ENCODE measurements around the gene PFKL.
A peak's percentile ranks its signal among the peaks of the same experiment; 100 is the strongest.
"Not testable (repeated sequence)": the region's sequence is repeated elsewhere in the genome, so short reads cannot be mapped to it uniquely, and the experiment has no call there.

PFKL gene

DNA sequence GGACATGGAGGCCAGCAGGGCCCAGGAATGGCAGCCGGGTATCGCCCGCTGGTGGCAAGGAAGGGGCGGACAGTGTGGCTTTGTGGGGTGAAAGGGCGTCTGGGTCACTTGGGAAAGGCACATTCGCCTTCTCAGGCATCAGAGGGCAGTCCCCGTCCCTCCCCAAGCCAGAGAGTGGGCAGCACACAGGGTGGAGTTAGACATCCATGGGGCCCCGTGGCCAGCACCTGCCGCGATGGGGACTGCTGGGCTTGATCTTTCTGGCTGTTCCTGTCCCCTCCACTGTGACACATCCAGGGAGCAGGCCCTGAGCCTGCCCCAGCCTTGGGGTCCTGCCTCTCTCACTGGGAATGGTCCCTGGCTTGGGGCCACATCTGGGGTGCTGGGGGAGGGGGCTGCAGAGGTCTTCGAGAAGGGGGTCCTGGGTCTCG, 49.6 kb downstream of the PFKL start:
- no peak for DNase-seq

DNA sequence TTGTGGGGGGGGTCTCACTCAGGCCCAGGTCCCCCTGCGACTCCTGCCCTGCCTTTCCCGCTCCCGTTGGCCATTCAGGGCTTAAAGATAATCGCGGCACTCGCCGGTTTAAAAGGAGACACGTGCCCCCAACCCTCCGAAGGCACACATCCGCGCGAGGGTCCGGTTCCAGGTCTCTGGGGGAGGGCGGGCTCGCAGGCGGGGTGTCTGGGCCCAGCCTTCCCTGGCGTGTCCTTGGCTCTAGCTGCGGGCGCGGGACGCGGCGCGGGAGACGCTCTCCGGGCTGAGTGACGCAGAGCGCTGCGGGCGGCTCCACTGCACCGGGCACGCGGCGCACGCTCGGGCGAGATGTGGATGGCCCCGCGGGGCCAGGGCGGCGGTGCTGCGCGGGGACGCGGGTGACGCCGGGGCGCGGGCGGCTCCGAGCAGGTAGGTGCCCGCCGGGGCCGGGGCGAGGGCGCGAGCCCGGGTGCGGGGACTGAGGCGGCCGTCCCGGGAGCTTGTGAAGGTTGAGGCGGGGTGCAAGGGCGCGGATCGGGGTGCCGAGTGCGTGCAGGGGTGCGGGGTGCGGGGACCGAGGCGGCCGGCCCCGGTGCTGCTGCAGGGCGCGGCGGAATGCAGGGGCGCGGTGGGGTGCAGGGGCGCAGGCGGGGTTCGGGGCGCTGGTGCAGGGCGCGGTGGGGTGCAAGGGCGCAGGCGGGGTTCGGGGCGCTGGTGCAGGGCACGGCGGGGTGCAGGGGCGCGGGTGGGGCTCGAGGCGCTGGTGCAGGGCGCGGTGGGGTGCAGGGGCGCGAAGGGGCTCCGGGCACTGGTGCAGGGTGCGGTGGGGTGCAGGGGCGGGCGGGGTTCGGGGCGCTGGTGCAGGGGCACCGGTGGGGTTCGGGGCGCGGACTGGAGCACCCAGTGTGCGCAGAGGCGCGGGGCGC, 50.3 kb downstream of the PFKL start:
- DNase-seq, result no peak

DNA sequence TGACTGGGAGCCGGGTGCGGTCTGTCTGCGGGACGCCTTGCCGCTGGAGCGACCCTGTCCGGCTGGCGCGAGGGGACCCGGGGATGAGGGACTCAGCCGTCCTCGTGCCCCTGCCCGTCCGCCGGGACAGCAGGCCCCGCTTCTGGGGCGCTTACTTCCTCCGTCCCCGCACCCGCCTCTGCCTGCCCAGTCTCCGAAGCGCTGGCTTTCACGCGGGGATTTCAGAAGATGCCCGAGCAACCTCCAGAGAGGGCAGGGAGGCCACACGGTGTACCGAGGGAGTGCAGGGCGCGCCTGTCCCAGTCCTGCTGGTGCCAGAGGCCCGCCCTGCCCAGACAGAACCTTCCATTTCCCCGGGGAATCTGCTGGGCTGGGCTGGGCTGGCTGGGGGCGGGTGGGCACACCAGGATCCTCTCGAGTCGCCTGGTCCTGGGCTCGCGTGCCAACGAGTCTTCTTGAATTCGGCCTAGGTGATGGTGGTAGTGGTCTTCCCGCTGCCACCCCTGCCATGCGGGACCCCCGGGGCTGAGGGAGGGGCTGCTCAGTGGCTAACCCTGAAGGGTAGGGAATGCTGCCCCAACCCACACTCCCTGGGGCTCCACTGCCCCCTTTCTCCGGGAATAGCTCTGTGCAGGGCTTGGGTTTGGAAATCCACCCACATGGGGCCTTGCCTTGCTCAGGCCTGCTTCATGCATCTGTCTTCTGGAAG, 51.1 kb downstream of the PFKL start:
- DNase-seq, result no peak

DNA sequence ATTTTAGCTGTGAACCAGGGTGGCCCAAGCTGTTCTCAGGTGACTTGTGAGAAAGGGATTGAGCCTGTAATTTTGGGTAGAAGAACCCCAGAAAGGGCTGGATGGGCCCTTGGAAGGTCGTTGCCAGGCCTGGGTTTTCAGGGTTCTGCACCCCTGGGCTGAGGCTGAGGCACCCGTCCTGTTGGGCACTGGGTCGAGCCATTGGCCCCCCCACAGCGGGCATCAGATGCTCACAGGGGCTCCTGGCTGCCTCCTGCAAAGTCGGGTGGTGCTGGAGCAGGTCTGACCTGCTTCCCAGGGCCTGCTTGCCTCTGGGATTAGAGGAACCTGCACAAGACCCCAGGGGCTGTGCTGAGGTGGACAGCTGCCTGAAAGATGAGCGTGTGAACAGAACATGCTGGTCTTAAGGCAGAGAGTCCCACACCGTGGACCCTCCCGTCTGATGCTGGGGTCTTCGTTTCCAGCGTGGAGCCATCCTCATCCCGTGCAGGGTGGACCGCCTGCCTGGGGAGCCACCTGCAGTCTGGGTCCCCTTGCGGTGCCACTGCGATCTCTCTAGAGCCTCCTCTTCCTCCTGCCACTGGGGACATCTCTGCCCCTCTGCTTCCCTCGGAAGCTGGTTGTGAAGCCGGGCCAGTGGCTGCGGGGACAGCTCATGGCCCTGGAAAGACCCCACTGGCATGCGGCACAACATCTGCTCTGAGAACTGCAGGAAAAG, 51.8 kb downstream of the PFKL start:
- DNase-seq, result no peak

DNA sequence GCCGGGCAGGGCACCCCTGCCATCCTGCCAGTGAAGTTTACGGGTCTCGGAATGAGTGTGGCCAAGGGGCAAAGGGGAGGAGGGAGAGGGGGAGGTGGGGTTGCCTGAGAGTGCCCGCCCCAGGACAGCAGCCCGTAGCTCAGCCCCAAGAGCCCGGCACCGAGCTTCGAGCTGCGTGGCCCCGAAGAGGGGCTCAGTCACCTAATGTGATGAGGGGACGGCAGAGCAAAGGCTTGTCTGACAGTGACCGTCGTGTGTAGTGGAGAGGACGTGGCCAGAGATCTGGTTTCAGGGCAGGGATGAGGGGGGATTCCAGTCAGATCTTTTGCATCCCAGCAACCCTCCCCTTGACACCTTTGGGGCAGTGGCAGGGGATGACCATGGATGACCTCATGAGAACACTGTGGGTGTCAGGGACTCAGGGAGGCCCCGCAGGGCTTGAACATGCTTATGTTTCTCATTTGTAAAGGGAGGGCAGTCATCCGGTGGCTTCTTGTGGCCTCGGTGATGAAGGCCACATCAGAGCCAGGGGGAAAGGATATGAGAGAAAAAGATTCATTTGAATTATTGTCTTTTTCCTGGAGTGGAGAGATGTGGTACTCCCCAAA, 52.5 kb downstream of the PFKL start:
- DNase-seq, result no peak

DNA sequence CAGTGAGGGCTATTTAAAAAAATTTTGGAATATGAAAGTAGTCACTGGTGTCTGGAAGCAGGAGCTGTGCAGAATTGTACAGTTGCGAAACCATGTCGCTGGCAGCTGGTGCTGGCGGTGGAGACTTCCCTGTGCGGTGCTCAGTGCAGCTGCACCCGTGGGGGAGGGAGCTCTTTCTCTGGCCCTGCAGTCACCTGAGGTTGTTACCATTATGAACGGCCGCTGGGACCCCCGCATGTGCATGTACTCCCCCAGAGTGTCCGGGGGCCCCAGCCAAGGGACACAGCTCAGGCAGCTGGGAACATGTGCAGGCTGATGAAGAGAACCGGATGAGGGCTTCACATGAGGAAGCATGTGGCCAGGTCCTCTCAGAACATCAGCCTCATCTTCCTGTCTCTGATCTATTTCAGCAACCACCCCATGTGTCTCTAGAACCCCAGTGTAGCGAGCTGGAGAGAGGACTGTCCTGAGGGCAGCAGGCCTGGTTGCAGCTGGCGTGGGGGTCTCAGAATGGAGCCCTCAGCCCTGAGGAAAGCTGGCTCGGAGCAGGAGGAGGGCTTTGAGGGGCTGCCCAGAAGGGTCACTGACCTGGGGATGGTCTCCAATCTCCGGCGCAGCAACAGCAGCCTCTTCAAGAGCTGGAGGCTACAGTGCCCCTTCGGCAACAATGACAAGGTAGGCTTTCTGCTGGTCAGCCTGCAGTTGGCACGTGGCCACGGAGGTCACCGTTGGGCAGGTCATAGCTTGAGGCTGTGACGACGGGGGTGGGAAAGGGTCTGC, 53.5 kb downstream of the PFKL start, which contains the start of gene TRPM2:
TSS of gene TRPM2 (plus strand) at position 431 of the 780 bp plus-strand sequence. CDS start at position 511, 80 bp downstream.
- DNase-seq, result peak; percentile 36

DNA sequence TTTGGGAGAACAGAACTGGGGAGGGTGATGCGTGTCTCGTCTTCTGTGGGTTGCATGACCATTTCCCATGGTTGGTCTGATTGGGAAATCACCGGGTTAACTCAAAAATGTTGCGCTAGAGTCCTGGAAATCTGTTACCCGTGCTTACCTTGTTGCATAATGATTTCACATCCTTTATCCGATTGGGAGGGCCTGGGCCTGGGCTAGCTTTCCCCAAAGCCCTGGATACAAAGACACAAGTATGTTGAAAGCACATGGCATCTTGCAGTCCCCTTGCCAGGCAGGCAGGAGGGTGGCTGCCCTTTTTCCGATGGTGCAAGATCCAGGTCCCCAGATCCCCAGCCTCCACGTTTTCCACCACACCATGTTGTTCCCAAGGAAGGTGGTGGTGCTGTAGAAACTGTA, 54.1 kb downstream of the PFKL start:
- no peak for DNase-seq

DNA sequence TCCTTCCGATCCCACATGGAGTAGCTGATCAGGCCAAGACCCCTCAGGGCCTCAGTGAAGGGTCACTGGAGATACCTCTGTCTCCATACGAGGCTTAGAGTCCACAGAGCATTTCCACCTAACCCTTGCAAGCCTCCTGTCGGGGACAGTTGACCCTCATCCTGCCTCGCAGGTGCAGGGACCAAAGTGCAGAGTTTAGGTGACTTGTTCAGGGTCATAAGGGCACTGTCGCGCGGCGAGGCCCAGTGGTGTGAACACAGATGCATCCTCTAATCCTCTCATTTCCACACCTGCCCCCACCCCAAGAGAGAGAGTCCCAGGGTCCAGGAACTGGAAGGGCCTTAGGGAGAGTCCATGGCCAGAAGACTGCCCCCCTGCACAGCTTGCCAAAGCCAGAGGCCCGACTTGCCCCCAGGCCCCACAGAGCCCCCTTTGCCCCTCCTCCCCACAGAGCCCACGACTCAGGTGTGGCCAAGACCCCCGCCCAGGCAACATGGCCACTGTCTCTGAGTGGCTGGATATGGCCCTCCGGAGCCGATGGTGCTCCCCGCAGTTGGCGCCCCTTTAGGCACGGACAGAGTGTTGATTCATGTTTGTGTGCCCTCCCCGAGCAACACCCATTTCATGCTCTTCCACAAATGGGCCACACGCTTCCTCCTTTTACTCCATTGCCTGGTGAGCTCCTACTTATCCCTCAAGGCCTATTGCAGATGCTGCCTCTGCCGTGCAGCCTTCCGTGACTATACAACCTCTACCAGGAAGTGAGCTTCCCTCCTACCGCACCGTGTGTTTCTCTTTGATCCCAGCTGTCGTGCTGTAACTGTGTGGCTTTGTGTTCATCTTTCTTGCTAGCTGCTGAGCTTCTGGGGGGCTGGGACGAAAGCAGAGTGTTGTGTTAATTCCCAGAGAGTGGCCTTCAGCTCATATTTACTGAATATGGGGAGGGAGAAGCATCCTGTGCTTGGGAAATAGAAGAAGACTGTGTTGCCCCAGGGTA, 55.2 kb downstream of the PFKL start:
- DNase-seq, result peak; percentile 31

DNA sequence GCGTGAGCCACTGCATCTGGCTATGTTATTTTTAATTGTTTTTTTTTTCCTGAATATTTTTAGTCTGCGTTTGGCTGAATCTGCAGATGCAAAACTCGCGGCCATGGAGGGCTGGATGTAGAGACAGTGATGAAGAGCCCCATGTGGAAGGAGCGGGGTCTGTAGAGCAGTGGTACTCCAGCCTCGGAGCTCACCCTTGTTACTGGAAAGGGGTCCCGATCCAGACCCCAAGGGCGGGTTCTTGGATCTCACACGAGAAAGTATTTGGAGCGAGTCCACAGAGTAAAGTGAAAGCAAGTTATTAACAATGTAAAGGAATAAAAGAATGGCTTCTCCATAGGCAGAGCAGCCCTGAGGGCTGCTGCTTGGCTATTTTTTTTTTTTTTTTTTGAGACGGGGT, 56.3 kb downstream of the PFKL start:
- no peak for DNase-seq

DNA sequence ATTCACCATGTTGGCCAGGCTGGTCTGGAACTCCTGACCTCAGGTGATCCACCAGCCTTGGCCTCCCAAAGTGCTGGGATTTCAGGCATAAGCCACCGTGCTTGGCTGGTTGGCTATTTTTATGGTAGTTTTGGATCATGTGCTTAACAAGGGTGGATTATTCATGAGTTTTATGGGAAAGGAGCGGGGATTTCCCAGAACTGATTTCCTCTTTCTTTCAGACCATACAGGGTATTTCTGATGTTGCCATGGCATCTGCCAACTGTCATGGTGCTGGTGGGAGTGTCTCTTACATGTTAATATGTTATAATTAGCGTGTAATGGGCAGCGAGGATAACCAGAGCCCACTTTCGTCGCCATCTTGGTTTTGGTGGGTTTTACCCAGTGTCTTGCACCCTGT, 56.8 kb downstream of the PFKL start:
- DNase-seq, result no peak

DNA sequence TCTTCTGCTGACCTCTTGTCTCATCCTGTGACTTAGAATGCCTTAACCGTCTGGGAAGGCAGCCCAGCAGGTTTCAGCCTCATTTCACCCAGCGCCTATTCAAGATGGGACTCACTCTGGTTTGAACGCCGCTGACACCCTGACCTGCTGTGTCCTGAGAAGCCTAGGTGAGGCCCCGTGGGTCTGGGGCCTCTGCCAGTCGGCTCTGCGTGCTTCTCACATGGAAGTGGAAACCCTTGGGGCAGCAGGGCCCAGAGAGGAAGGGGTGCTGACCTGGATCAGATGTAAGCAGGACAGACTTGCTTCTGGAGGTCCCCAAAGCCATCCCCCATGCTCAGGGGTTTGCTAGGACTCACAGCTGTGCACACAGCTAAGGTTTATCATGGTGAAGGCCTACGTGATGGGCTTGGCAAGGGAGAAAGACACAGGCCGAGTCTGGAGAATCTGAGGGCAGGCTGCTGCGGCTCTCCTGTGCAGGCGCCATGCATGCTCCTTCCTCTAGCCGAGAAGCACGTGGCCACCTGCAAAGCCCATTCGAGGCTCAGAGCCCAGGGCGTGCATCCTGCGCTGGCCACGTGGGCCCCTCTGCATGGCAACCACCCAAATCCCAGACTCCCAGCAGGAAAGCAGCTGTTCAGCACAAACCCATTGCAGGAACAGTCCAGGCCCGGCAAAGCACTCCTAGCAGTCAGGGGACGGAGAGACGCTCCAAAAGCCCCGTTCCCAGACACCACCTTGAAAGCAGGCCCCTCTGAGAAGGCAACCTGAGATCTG, 57.4 kb downstream of the PFKL start:
- no peak for DNase-seq

DNA sequence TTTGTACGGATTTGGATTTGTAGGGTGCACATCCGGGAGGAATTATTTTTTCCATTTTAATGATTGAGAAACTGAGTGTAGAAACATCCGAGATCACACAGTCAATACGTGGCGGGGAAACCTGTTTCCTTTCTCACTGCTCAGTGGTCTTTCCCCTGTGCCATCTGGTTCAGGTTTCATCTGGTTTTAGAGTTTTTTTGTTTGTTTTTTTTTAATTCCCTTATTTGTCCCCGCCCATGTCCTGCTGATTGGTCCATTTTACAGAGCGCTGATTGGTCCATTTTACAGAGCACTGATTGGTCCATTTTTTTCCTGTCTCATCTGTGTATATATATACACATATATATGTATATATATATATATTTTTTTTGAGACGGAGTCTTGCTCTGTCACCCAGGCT, 59.5 kb downstream of the PFKL start:
- no peak for DNase-seq

DNA sequence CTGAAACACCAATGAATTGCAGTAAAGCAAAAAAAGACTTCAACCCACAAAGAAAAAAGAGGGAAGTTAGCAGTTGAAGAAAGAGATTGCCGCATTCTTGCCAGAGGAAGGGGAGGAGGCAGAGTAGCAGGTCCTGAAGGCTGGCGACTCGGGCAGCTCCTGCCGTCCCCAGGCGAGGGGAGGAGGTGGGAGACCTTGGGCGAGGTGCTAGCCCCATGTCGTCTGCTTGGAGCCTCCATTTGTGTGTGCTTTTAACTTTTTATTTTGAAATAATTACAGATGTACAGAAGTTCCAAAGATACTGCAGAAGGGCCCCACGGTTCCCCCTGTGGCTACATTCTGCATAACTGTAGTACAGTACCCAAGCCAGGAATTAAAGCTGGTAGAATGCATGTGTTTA, 60.3 kb downstream of the PFKL start:
- DNase-seq, result no peak

DNA sequence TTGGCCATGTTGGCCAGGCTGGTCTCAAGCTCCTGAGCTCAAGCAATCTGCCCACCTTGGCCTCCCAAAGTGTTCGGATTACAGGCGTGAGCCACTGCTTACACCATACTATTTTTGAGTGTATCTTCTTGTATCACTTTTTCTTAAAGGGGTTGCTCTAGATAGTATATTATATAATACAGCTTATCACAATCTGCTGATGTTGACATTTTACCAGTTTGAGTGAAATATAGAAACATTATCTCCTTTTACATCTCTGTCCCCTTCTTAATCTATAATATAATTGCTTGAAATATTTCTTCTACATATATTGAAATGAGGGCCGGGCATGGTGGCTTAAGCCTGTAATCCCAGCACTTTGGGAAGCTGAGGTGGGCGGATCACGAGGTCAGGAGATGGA, 62.0 kb downstream of the PFKL start:
- not testable (repeated sequence) for DNase-seq

DNA sequence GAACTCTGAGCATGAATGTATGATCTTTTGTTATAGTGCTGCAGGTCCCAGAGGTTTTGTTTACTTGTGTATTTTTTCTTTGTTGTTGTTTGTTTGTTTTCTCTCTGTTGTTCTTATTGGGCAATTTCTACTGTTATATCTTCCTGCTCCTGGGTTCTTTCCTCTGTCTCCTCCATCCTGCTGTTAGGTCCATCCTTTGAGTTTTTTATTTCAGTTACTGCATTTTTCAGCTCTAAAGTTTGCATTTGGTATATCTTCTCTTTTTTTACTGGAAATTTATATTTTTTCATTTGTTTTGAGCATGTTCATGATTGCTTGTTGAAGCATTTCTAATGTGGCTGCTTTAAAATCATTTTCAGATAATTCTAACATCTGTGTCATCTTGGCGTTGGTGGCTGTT, 63.4 kb downstream of the PFKL start:
- DNase-seq, result no peak

DNA sequence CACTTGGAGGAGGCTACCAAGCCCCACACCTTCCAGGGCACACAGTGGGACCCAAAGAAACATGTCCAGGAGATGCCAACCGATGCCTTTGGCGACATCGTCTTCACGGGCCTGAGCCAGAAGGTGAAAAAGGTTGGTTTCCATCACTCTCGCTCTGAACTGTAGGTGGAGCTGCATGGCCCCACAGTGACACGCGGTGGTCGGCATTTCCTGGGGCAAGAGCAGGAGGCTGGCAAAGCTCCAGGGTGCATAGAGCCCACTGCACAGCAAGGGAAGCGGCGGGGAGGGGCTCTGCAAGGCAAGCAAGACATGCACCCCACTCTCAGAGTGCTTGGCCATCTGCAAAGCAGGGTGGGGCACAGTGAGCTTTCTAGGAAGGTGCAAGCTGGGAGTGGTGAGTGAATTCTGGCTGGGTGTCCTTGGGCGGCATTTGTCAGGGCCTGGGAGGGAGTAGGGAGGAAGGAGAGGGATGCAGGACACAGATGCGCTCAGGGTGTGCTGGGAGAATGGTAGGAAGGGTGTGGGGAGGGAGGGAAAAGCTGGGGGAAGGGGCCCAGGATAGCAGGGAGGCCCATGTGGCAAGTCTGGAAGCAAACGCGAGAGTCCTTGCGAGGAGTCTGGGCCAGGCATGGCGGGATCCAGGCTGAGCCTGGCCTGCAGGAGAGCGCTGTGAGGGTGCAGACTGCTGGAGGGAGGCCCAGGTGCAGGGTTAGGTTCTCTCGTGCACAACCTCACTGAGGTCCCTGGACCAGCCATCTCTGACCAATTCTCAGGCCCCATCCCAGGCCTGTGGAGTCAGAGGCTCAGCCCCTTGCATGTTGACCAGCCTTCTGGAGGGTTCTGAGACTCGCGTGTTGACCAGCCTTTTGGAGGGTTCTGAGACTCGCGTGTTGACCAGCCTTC, 64.5 kb downstream of the PFKL start:
- no peak for DNase-seq

DNA sequence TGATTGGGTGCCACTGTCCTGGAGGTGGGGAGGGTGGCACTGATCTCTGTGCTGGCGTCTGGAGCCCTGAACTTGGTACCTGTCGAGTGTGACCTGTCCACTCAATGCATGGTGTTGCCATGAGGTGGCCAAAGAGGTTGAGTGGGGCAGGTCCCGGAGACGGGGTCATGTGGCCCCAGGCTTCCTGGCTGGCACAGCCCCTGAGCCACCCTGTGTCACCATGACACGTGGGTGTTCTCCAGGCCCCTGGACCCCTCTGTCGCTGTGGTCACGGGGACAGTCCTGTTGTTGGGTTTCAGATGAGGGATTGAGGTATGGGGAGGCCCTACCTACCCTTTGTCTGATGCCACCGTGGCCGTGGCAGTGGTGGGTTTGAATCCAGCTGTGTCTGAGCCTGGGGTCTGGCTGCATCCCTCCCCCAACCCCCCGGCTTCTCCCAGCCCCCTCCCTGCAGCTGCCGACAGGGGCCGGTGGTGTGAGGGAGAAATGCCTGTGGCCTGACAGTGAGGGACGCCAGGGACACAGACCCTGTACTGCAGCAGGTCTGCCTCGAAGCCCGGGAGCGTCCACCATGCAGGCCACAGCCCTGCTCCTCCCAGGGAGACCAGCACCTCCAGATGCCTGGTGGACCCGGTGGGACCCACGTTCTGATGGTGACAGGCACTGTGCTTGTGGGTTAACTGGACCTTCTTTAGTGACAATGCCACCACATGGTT, 65.6 kb downstream of the PFKL start:
- no peak for DNase-seq

DNA sequence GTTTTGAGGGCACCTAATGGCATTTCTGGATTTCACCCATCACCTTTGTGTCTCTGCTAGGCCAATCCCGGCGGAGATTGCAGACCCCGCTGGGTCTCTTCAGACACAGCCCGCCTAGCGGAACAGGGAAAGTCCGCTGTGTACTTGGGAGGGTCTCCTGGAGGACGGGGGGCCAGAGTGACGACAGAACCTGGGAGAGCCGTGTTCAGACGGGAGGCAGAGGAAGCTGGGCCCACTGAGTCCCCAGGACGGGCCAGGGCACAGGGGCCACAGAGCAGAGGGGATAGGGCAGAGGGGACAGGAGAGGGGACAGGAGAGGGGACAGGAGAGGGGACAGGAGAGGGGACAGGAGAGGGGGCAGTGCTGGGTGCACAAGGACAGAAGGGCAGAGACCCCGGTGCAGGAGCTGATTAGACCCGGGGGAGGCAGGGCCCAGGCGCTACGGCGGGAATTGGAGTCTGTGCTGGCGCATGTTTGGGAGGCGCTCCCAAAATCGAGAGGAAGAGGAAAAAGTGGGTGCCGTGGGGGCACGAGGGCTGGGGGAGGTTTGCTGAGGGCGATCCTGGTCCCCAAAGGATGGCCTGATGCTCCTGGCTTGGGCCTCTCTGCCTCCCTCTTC, 66.2 kb downstream of the PFKL start:
- no peak for DNase-seq

Data from stimulated activated CD4-positive, alpha-beta T cell treated with anti-CD3 and anti-CD28 coated beads, Interleukin-15, amount 100 ng/mL, for 24 hours (primary cell).